Purkinje cell (primary cell): ENCODE measurements around the gene TMTC1. TPM values are rescaled to one million over a fixed set of nuclear protein-coding genes. Genes with fewer than 3 reads are reported as not detected.

Experiments used
- polyA plus RNA-seq: library from polyadenylated mRNA; unstranded; fragments of >200 nt; fragmentation: Nextera tagmentation; gene quantifications from 2 replicates; pipeline ENCODE4 v1.2.1, GENCODE V29; 2014

The TMTC1 gene
- 43.2 and 49.8 TPM in 2 replicates for polyA plus RNA-seq

GRCh38 chr12:29783773-29784666 is at the start of gene TMTC1:
TSS of gene TMTC1 (minus strand) at chr12:29783942. CDS start at chr12:29783751, 191 bp downstream.

GRCh38 chr12:29497588-29497987 is 286.2 kb downstream of the TMTC1 start, which contains the start of gene OVCH1:
TSS of gene OVCH1 (minus strand) at chr12:29497686. CDS start at chr12:29497686, 0 bp downstream.

